LNCAP (cell line): ENCODE data around the gene LRFN3.

ENCODE experiments used
- CTCF ChIP-seq: fragments of 450-650 bp; IDR thresholded peaks from 2 replicates; pipeline ENCODE4 v1.5.1; 2017; ENCODE audit warnings: mild to moderate bottlenecking

Gene LRFN3

DNA sequence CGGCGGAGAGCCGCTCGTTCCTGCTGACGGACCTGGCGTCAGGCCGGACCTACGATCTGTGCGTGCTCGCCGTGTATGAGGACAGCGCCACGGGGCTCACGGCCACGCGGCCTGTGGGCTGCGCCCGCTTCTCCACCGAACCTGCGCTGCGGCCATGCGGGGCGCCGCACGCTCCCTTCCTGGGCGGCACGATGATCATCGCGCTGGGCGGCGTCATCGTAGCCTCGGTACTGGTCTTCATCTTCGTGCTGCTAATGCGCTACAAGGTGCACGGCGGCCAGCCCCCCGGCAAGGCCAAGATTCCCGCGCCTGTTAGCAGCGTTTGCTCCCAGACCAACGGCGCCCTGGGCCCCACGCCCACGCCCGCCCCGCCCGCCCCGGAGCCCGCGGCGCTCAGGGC is 8.4 kb downstream of the LRFN3 start:
- no peak for TF ChIP-seq CTCF

- TF ChIP-seq CTCF = no peak
These were observed 9.1 kb downstream of the LRFN3 start for GRCh38 chr19:35945121-35945790.

- no peak for TF ChIP-seq CTCF
These were observed 10.0 kb downstream of the LRFN3 start for GRCh38 chr19:35946203-35946602.

DNA sequence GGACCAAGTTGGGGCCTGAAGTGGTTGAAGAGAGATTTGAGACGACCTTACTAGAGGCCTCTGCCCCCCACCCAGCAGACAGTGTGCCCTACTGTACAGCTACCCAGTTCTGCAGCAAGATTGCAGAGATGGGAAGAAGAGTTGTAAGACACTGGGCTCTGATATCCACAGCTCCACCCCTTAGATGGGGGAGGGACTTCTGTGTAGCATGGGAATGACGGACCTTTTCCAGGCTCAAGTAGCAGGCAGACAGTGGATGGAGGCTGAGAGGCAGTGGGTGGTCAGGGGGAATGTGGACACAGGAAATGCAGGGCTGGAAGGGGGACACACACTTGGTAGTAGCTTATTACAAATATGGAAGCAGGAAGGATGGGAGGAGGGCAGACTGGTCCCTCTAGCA is 13.0 kb downstream of the LRFN3 start:
- TF ChIP-seq CTCF = no peak

DNA sequence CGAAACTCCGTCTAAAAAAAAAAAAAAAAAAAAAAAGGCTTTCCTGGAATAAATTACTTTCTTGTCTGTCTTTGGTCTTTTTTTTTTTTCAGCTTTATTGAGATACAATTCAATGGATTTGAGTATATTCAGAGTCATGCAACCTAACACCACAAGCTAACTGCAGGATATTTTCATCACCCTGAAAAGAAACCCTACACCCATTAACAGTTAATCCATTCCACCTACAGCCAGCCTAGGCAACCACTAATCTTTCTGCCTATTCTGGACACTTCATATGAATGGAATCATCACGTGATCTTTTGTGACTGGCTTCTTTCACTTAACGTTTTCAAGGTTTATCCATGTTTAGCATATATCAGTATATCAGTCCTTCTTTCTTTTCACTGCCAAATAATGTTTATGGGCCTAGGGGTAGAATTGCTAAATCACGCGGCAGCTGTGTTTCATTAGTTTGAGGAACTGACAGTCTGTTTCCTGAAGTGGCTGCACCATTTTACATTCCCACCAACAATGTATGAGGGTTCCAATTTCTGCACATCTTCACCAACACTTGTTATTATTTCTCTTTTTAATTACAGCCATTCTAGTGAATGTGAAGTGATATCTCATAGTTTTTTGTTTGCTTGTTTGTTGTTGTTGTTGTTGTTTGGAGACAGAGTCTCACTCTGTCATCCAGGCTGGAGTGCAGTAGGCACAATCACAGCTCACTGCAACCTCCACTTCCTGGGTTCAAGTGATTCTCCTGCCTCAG is 19.9 kb downstream of the LRFN3 start:
- no peak for TF ChIP-seq CTCF

GRCh38 chr19:35958660-35959039 is 22.5 kb downstream of the LRFN3 start:
- TF ChIP-seq CTCF = no peak

- TF ChIP-seq CTCF = peak; percentile 45
These were observed 23.1 kb downstream of the LRFN3 start for GRCh38 chr19:35959040-35959967.
